GM23338 (cell line): Measurements from ENCODE around the gene MSH3. TPM values are rescaled to one million over a fixed set of nuclear protein-coding genes. Genes with fewer than 3 reads are reported as not detected.

ENCODE experiments used
- ATAC-seq: fragments of 200-7000 bp; cut with Tn5 transposase; 3 replicates; pipeline ENCODE4 v1.9.1; 2020
- DNase-seq: peaks from one replicate; pipeline ENCODE4 v3.0.0-alpha.2; 2015; ENCODE audit warnings: low spot score
- H2AFZ ChIP-seq: fragments of 200-600 bp; sonication (generic); 2 replicates; pipeline ENCODE4 v1.8.0; 2016; ENCODE audit warnings: antibody characterized with exemption, mild to moderate bottlenecking, moderate library complexity
- H3F3A ChIP-seq: fragments of 200-600 bp; sonication (generic); replicated peaks from 2 replicates; pipeline ENCODE4 v1.8.0; 2017; ENCODE audit warnings: antibody characterized with exemption, mixed run types, low read depth
- H3K27ac ChIP-seq: fragments of 200-600 bp; sonication (generic); 2 replicates; pipeline ENCODE4 v1.6.1; 2016; ENCODE audit warnings: low read depth
- H3K27me3 ChIP-seq: fragments of 200-600 bp; sonication (generic); 2 replicates; pipeline ENCODE4 v1.8.0; 2016; ENCODE audit warnings: mild to moderate bottlenecking, mixed run types, moderate library complexity; ENCODE audit not compliant: insufficient read depth
- H3K36me3 ChIP-seq: fragments of 200-600 bp; sonication (generic); 2 replicates; pipeline ENCODE4 v1.8.0; 2016; ENCODE audit warnings: mild to moderate bottlenecking; ENCODE audit not compliant: insufficient read depth
- H3K4me1 ChIP-seq: fragments of 200-600 bp; sonication (generic); 2 replicates; pipeline ENCODE4 v1.8.0; 2016; ENCODE audit warnings: mild to moderate bottlenecking, moderate library complexity; ENCODE audit not compliant: insufficient read depth
- H3K4me2 ChIP-seq: fragments of 200-600 bp; sonication (generic); 2 replicates; pipeline ENCODE4 v1.7.1; 2017; ENCODE audit warnings: mixed run types
- H3K4me3 ChIP-seq: fragments of 200-600 bp; sonication (generic); 2 replicates; pipeline ENCODE4 v1.6.1; 2016; ENCODE audit warnings: mixed run types
- H3K79me2 ChIP-seq: fragments of 200-600 bp; sonication (generic); replicated peaks from 2 replicates; pipeline ENCODE4 v1.8.0; 2017; ENCODE audit warnings: mild to moderate bottlenecking; ENCODE audit not compliant: insufficient read depth
- H3K9me2 ChIP-seq: fragments of 200-600 bp; sonication (generic); 2 replicates; pipeline ENCODE4 v1.8.0; 2017; ENCODE audit not compliant: insufficient read depth
- H4K20me1 ChIP-seq: fragments of 200-600 bp; sonication (generic); replicated peaks from 2 replicates; pipeline ENCODE4 v1.8.0; 2017; ENCODE audit warnings: mild to moderate bottlenecking; ENCODE audit not compliant: insufficient read depth
- H3K27ac Mint-ChIP-seq: 2 replicates; pipeline ENCODE4 v1.8.0; 2020; ENCODE audit warnings: inconsistent platforms, mild to moderate bottlenecking, moderate library complexity, mixed read lengths
- H3K27me3 Mint-ChIP-seq: 3 replicates; pipeline ENCODE4 v1.8.0; 2022; ENCODE audit warnings: low read depth, mild to moderate bottlenecking, moderate library complexity, mixed read lengths, inconsistent platforms; ENCODE audit not compliant: insufficient read depth, poor library complexity
- H3K36me3 Mint-ChIP-seq: 3 replicates; pipeline ENCODE4 v1.8.0; 2021; ENCODE audit warnings: low read depth, mild to moderate bottlenecking, inconsistent platforms, moderate library complexity, mixed read lengths
- H3K4me1 Mint-ChIP-seq: 3 replicates; pipeline ENCODE4 v1.8.0; 2020; ENCODE audit warnings: mild to moderate bottlenecking, inconsistent platforms, mixed read lengths
- H3K4me3 Mint-ChIP-seq: 3 replicates; pipeline ENCODE4 v1.8.0; 2021; ENCODE audit warnings: moderate library complexity, mild to moderate bottlenecking, inconsistent platforms, mixed read lengths
- H3K9me3 Mint-ChIP-seq: 3 replicates; pipeline ENCODE4 v1.8.0; 2020; ENCODE audit warnings: moderate library complexity, mild to moderate bottlenecking, inconsistent platforms, mixed read lengths
- CREB1 ChIP-seq: fragments of 250-450 bp; sonication (Bioruptor Pico); IDR thresholded peaks from 2 replicates; pipeline ENCODE4 v1.5.0; 2020; ENCODE audit warnings: low read depth, mild to moderate bottlenecking, moderate library complexity
- ETS1 ChIP-seq: IDR thresholded peaks from 2 replicates; pipeline ENCODE4 v1.6.1; 2016; ENCODE audit warnings: antibody characterized with exemption
- EZH2 ChIP-seq: fragments of 200-600 bp; sonication (generic); IDR thresholded peaks from one replicate; pipeline ENCODE4 v1.8.0; 2017; ENCODE audit warnings: antibody characterized with exemption, mild to moderate bottlenecking, low read depth; ENCODE audit not compliant: unreplicated experiment
- EZH2phosphoT487 ChIP-seq: fragments of 200-600 bp; sonication (generic); IDR thresholded peaks from one replicate; pipeline ENCODE4 v1.8.1; 2018; ENCODE audit warnings: antibody characterized with exemption; ENCODE audit not compliant: unreplicated experiment
- JUNB ChIP-seq: IDR thresholded peaks from one replicate; pipeline ENCODE4 v1.6.1; 2016; ENCODE audit warnings: antibody characterized with exemption; ENCODE audit not compliant: unreplicated experiment
- NANOG ChIP-seq: IDR thresholded peaks from 2 replicates; pipeline ENCODE4 v1.6.1; 2016; ENCODE audit warnings: antibody characterized with exemption, borderline replicate concordance
- POLR2AphosphoS5 ChIP-seq: IDR thresholded peaks from 2 replicates; pipeline ENCODE4 v1.6.1; 2016; ENCODE audit warnings: antibody characterized with exemption, low read depth
- STAT1 ChIP-seq: IDR thresholded peaks from one replicate; pipeline ENCODE4 v1.6.1; 2016; ENCODE audit warnings: antibody characterized with exemption; ENCODE audit not compliant: unreplicated experiment
- ZNF114 ChIP-seq: fragments of 250-450 bp; sonication (Bioruptor Pico); IDR thresholded peaks from 2 replicates; pipeline ENCODE4 v1.5.0; 2020; ENCODE audit warnings: mild to moderate bottlenecking, moderate library complexity
- ZNF331 ChIP-seq: fragments of 250-450 bp; sonication (Bioruptor Pico); IDR thresholded peaks from 2 replicates; pipeline ENCODE4 v1.5.0; 2020; ENCODE audit warnings: low read depth, mild to moderate bottlenecking, moderate library complexity
- ZNF462 ChIP-seq: fragments of 250-450 bp; sonication (Bioruptor Pico); IDR thresholded peaks from 2 replicates; pipeline ENCODE4 v1.5.0; 2020; ENCODE audit warnings: mild to moderate bottlenecking, moderate library complexity
- polyA plus RNA-seq: library from polyadenylated mRNA; unstranded; fragments of >200 nt; fragmentation: Nextera tagmentation; extraction: Ambion mirVana; gene quantifications from 2 replicates; pipeline ENCODE4 v1.2.1, GENCODE V29; 2016
- total RNA-seq: library from RNA; depleted of rRNA; stranded (reverse); fragments of >200 nt; shearing (Covaris generic); gene quantifications from 2 replicates; pipeline ENCODE4 v1.2.3, GENCODE V29; 2014
- TF ChIP-seq, protein P1 (sequence below), 2 experiments: fragments of 200-600 bp in 1 of 2; sonication (generic) in 1 of 2; conservative IDR thresholded peaks; 2 replicates each; pipeline versions ENCODE4 v1.5.1 to v1.6.1; 2016 to 2017; ENCODE audit warnings: antibody characterized with exemption in 2 of 2, low read depth in 2 of 2, mild to moderate bottlenecking in 2 of 2, moderate library complexity in 1 of 2

MSH3 gene
- total and polyA plus RNA-seq, 2 experiments from 2014 or later, result 13.3 to 16.6 TPM

DNA sequence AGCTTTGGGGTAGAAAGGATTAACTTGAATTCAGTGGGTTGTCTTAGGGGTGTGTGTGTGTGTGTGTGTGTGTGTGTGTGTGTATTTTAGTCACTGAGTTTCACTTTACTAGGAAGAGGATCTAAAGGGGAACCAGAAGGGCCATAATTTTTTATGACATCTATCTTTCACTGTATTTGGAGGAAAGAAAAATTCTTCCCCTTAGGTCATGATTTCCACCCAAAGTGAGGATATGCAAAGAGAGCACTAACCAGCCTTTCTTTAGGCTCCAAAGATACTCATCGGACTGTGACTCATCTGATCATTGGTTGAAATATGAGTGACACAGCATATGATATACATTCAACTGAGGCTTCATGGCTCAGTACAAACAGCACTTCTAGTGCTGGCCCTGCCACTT lies 230.5 kb downstream of the MSH3 start:
- Histone ChIP-seq H4K20me1 (no peaks in the 10 kb centered on the region), H3K79me2 (no peaks in the 10 kb centered on the region), H2AFZ (no peak overlapping the region), H3K4me1 (peaks cover 7% of the 10 kb centered on the region; the same call in 1 of the 2 replicates), H3K4me3 (no peak overlapping the region), H3K4me2 (no peak overlapping the region), H3K9me2 (no peaks in the 10 kb centered on the region), H3K36me3 (no peaks in the 10 kb centered on the region), H3F3A (no peaks in the 10 kb centered on the region), H3K27ac (peak overlapping the region; percentile 27; the same call in 1 of the 2 replicates), H3K27me3 (no peaks in the 10 kb centered on the region)
- Mint-ChIP-seq H3K4me3 (no peak overlapping the region), H3K4me1 (peaks cover 8% of the 10 kb centered on the region; the same call in 2 of the 3 replicates), H3K9me3 (no peaks in the 10 kb centered on the region), H3K27ac (no peak overlapping the region), H3K27me3 (no peaks in the 10 kb centered on the region), H3K36me3 (peaks cover 4% of the 10 kb centered on the region; the same call in 1 of the 3 replicates)
- DNase-seq, result no peak
- ATAC-seq, result no peak
- TF ChIP-seq ETS1, result no peak
- no peak for TF ChIP-seq NANOG
- TF ChIP-seq CREB1, result no peak
- no peak for TF ChIP-seq EZH2phosphoT487
- no peak for TF ChIP-seq ZNF331 (CRISPR knock-in tag)
- TF ChIP-seq POLR2AphosphoS5, result no peak
- no peak for TF ChIP-seq EZH2
- TF ChIP-seq ZNF462 (CRISPR knock-in tag), result no peak
- no peak for TF ChIP-seq JUNB
- TF ChIP-seq, protein P1, sequence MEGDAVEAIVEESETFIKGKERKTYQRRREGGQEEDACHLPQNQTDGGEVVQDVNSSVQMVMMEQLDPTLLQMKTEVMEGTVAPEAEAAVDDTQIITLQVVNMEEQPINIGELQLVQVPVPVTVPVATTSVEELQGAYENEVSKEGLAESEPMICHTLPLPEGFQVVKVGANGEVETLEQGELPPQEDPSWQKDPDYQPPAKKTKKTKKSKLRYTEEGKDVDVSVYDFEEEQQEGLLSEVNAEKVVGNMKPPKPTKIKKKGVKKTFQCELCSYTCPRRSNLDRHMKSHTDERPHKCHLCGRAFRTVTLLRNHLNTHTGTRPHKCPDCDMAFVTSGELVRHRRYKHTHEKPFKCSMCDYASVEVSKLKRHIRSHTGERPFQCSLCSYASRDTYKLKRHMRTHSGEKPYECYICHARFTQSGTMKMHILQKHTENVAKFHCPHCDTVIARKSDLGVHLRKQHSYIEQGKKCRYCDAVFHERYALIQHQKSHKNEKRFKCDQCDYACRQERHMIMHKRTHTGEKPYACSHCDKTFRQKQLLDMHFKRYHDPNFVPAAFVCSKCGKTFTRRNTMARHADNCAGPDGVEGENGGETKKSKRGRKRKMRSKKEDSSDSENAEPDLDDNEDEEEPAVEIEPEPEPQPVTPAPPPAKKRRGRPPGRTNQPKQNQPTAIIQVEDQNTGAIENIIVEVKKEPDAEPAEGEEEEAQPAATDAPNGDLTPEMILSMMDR (conservative IDR thresholded peaks at IDR 0.05; ENCODE audit: low read depth in 2 of 2), result no peak
- no peak for TF ChIP-seq ZNF114 (CRISPR knock-in tag)
- no peak for TF ChIP-seq STAT1
